ENCODE results near the gene PPP2R3C.
A peak's percentile ranks its signal among the peaks of the same experiment; 100 is the strongest.
"Not testable (repeated sequence)": the region's sequence is repeated elsewhere in the genome, so short reads cannot be mapped to it uniquely, and the experiment has no call there.

The PPP2R3C gene

DNA sequence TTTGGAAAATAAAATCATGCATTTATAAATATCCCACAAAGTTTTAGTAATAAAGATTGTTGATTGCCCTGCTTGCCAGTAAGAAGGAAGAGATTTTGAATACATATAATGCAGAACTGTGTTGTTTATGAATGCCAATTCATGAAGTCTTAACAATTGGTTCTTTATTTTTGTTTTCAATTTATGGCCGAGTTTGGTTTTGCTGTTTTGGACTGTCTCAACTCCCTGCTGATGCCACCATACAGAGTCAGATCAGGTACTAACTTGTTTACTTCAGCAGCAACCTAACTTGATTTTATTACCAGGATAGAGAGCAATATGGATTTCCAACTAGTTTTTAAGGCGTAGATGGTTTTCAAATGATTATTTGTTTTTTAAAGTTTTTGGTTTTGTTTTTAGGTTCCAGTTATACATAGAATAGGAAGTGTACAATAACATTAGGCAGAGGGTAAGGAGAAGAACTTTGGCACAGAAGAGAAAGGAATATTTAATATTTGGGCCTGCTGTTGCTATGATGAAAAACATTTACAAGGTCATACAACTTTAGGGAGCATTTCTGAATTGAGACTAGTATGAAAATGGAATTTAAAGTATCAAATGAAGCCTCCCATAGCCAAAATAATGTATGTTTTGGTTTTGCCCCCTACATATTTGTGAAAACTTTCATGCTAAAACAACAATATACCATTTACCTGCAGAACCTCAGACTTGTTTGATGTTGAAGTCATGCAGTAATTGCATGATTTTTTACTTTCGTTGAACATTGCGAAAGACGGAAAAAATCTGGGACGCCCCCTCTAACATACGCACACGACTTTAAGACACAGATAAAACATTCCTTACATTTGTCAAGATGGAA lies 76.6 kb downstream of the PPP2R3C start:
- Histone ChIP-seq H3K4me2 (ENCODE audit: low read depth, low read length, poor library complexity, severe bottlenecking) (peak overlapping the region; percentile 70), H2AFZ (ENCODE audit: low read length) (peak overlapping the region; percentile 88), H3K79me2 (ENCODE audit: insufficient read depth, low read length) (peaks cover 15% of the 10 kb centered on the region), H3K4me3 (ENCODE audit: low read length, poor library complexity, severe bottlenecking) (peak overlapping the region; percentile 82), H3K4me1 (ENCODE audit: insufficient read depth, low read length, poor library complexity, severe bottlenecking) (peaks cover 25% of the 10 kb centered on the region), H3K9me3 (ENCODE audit: insufficient read depth, low read depth, low read length) (no peaks in the 10 kb centered on the region), H3K36me3 (ENCODE audit: insufficient read depth, low read length) (no peaks in the 10 kb centered on the region), H3K27me3 (ENCODE audit: insufficient read depth, low read length, poor library complexity, severe bottlenecking) (no peaks in the 10 kb centered on the region), H4K20me1 (ENCODE audit: insufficient read depth, low read length, poor library complexity, severe bottlenecking) (peaks cover 10% of the 10 kb centered on the region), H3K9me2 (replicated peaks; ENCODE audit: low read depth, low read length) (no peaks in the 10 kb centered on the region), H3F3A (ENCODE audit: low read depth) (peaks cover 2% of the 10 kb centered on the region; the same call in 1 of the 2 replicates), H3K9ac (ENCODE audit: low read depth, low read length, poor library complexity, severe bottlenecking) (peak overlapping the region; percentile 77)
- no peak for TF ChIP-seq EZH2phosphoT487 (IDR thresholded peaks at IDR 0.05; ENCODE audit: borderline replicate concordance)
- TF ChIP-seq, protein P1, sequence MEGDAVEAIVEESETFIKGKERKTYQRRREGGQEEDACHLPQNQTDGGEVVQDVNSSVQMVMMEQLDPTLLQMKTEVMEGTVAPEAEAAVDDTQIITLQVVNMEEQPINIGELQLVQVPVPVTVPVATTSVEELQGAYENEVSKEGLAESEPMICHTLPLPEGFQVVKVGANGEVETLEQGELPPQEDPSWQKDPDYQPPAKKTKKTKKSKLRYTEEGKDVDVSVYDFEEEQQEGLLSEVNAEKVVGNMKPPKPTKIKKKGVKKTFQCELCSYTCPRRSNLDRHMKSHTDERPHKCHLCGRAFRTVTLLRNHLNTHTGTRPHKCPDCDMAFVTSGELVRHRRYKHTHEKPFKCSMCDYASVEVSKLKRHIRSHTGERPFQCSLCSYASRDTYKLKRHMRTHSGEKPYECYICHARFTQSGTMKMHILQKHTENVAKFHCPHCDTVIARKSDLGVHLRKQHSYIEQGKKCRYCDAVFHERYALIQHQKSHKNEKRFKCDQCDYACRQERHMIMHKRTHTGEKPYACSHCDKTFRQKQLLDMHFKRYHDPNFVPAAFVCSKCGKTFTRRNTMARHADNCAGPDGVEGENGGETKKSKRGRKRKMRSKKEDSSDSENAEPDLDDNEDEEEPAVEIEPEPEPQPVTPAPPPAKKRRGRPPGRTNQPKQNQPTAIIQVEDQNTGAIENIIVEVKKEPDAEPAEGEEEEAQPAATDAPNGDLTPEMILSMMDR (conservative IDR thresholded peaks at IDR 0.05; ENCODE audit: low read length) = no peak

DNA sequence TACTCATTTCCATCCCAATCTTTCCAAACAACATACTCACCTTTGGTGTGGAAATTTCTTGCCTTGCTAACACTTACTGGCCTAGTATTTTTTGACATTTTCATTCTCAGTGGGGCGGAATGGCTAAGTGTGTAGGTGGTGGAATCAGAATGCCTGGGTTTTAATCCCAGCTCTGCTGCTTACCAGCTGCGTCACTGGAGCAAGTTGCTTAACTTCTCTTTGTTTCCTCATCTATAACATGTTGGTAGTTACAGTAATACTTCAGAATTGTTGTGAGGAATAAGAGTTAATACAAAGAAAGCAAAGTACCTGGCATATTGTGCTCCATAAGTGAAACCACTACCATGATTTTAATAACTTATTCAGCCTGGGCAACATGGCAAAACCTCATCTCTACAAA lies 78.7 kb downstream of the PPP2R3C start:
- no peaks in the 10 kb centered on the region for H3K27me3 ChIP-seq (ENCODE audit: insufficient read depth, low read length, poor library complexity, severe bottlenecking)
- H3K4me1 ChIP-seq (ENCODE audit: insufficient read depth, low read length, poor library complexity, severe bottlenecking) = peaks cover 19% of the 10 kb centered on the region
- H3K4me3 ChIP-seq (ENCODE audit: low read length, poor library complexity, severe bottlenecking) = no peak overlapping the region
- H3K36me3 ChIP-seq (ENCODE audit: insufficient read depth, low read length) = no peaks in the 10 kb centered on the region
- peaks cover 13% of the 10 kb centered on the region for H3K79me2 ChIP-seq (ENCODE audit: insufficient read depth, low read length)
- TF ChIP-seq EZH2phosphoT487 (IDR thresholded peaks at IDR 0.05; ENCODE audit: borderline replicate concordance) = no peak
- H4K20me1 ChIP-seq (ENCODE audit: insufficient read depth, low read length, poor library complexity, severe bottlenecking) = peaks cover 10% of the 10 kb centered on the region
- peaks cover 2% of the 10 kb centered on the region; the same call in 1 of the 2 replicates for H3F3A ChIP-seq (ENCODE audit: low read depth)
- no peak overlapping the region for H3K4me2 ChIP-seq (ENCODE audit: low read depth, low read length, poor library complexity, severe bottlenecking)
- no peak overlapping the region for H3K9ac ChIP-seq (ENCODE audit: low read depth, low read length, poor library complexity, severe bottlenecking)
- peak overlapping the region; percentile 68; the same call in 1 of the 2 replicates for H2AFZ ChIP-seq (ENCODE audit: low read length)
- H3K9me2 ChIP-seq (replicated peaks; ENCODE audit: low read depth, low read length) = no peaks in the 10 kb centered on the region
- no peaks in the 10 kb centered on the region for H3K9me3 ChIP-seq (ENCODE audit: insufficient read depth, low read depth, low read length)

DNA sequence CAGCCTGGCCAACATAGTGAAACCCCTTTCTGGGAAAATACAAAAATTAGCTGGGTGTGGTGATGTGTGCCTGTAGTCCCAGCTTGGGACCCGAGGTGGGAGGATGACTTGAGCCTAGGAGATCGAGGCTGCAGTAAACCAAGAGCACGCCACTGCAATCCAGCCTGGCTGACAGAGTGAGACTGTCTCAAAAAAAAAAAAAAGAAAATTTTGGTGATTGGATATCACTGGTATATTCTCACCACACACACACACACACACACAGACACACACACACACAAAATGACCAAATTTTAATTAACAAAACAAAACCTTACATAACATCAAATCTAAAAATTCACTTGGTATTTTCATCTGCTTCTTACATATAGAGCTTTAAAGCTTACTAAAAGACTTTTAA lies 79.2 kb downstream of the PPP2R3C start:
- H3K4me2 ChIP-seq (ENCODE audit: low read depth, low read length, poor library complexity, severe bottlenecking) = no peak overlapping the region
- H3K36me3 ChIP-seq (ENCODE audit: insufficient read depth, low read length) = no peaks in the 10 kb centered on the region
- H4K20me1 ChIP-seq (ENCODE audit: insufficient read depth, low read length, poor library complexity, severe bottlenecking) = peaks cover 6% of the 10 kb centered on the region
- no peaks in the 10 kb centered on the region for H3K9me3 ChIP-seq (ENCODE audit: insufficient read depth, low read depth, low read length)
- H2AFZ ChIP-seq (ENCODE audit: low read length) = no peak overlapping the region
- no peaks in the 10 kb centered on the region for H3K27me3 ChIP-seq (ENCODE audit: insufficient read depth, low read length, poor library complexity, severe bottlenecking)
- H3K9me2 ChIP-seq (replicated peaks; ENCODE audit: low read depth, low read length) = no peaks in the 10 kb centered on the region
- no peak overlapping the region for H3K9ac ChIP-seq (ENCODE audit: low read depth, low read length, poor library complexity, severe bottlenecking)
- H3K79me2 ChIP-seq (ENCODE audit: insufficient read depth, low read length) = peaks cover 9% of the 10 kb centered on the region; the same call in 1 of the 2 replicates
- peaks cover 15% of the 10 kb centered on the region for H3K4me1 ChIP-seq (ENCODE audit: insufficient read depth, low read length, poor library complexity, severe bottlenecking)
- no peak overlapping the region for H3K4me3 ChIP-seq (ENCODE audit: low read length, poor library complexity, severe bottlenecking)
- TF ChIP-seq EZH2phosphoT487 (IDR thresholded peaks at IDR 0.05; ENCODE audit: borderline replicate concordance) = no peak
- TF ChIP-seq, protein P1 (conservative IDR thresholded peaks at IDR 0.05; ENCODE audit: low read length) = no peak
- H3F3A ChIP-seq (ENCODE audit: low read depth) = peaks cover 2% of the 10 kb centered on the region; the same call in 1 of the 2 replicates

DNA sequence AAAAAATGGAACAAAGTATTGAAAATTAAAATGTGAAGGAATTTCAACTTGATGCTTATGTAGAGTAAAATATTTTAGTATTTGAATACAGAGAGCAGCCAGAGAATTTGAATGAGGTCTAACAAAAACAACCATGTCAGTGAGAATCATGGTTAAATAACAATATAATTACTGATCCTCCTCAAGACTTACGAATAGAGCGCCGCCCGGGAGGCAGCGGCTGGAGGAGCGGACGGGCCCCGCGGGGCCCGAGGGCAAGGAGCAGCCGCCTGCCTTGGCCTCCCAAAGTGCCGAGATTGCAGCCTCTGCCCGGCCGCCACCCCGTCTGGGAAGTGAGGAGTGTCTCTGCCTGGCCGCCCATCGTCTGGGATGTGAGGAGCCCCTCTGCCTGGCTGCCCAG lies 83.5 kb downstream of the PPP2R3C start:
- not testable (repeated sequence) for H3K4me2 ChIP-seq (ENCODE audit: low read depth, low read length, poor library complexity, severe bottlenecking); H4K20me1 ChIP-seq (ENCODE audit: insufficient read depth, low read length, poor library complexity, severe bottlenecking)

More for the DNA sequence above, 83.5 kb downstream of the PPP2R3C start:
- not testable (repeated sequence) for H3K4me3 ChIP-seq (ENCODE audit: low read length, poor library complexity, severe bottlenecking); H3K36me3 ChIP-seq (ENCODE audit: insufficient read depth, low read length); H3K9me3 ChIP-seq (ENCODE audit: insufficient read depth, low read depth, low read length); H3K9ac ChIP-seq (ENCODE audit: low read depth, low read length, poor library complexity, severe bottlenecking); H2AFZ ChIP-seq (ENCODE audit: low read length); H3K9me2 ChIP-seq (replicated peaks; ENCODE audit: low read depth, low read length); H3K27me3 ChIP-seq (ENCODE audit: insufficient read depth, low read length, poor library complexity, severe bottlenecking); H3K4me1 ChIP-seq (ENCODE audit: insufficient read depth, low read length, poor library complexity, severe bottlenecking); H3F3A ChIP-seq (ENCODE audit: low read depth); H3K79me2 ChIP-seq (ENCODE audit: insufficient read depth, low read length)

All from Loucy (cell line).